GM13976 (cell line): ENCODE data around the gene KLHL28.

Experiments
- DNase-seq: peaks from one replicate; pipeline ENCODE4 v3.0.0; 2012; ENCODE audit warnings: low spot score
- in situ Hi-C: fragments of 300-500 bp; cut with MboI; formaldehyde crosslinking; loops from one replicate; pipeline ENCODE4 v1.12.0; 2022; ENCODE audit warnings: low sequenced_read_pairs, mixed read lengths, inconsistent platforms; ENCODE audit not compliant: unreplicated experiment
- TF ChIP-seq, protein P1 (sequence below): IDR thresholded peaks from 2 replicates; pipeline ENCODE4 v1.5.1; 2012; ENCODE audit warnings: borderline replicate concordance, mild to moderate bottlenecking; ENCODE audit not compliant: insufficient read depth; ENCODE audit errors: extremely low read depth, missing control alignments, control extremely low read depth

KLHL28 gene

DNA sequence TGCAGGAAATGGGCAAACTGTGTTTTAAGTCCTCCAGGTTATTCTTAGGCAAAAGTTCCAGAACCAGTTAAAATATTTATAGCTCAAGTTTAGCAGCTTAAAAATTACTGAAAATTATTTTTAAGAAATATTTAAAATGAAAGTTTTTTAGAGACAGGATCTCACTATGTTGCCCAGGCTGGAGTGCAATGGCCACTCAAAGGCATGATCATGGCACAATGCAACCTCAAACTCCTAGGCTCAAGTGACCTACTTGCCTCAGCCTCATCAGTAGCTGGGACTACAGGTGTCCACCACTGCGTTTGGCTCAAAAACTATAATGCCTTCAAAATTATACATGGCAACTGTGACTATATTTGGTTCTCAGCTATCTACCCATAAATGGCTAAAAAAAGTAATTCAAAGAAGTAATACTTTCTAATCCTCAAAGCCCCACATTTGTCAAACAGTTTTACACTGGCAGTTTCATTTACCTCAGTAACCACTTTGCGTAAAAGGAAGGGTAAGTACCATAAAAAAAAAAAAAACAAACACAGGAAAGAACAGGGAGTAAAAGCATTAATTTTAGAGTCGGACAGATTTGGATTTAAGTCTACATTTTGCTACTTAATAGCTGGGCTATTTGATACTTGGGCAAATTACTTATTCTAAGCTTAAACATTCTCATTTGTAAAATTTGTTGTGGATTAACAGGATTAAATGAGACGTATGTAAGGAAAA, 9.2 kb downstream of the KLHL28 start:
- DNase-seq = no peak
- TF ChIP-seq, protein P1, sequence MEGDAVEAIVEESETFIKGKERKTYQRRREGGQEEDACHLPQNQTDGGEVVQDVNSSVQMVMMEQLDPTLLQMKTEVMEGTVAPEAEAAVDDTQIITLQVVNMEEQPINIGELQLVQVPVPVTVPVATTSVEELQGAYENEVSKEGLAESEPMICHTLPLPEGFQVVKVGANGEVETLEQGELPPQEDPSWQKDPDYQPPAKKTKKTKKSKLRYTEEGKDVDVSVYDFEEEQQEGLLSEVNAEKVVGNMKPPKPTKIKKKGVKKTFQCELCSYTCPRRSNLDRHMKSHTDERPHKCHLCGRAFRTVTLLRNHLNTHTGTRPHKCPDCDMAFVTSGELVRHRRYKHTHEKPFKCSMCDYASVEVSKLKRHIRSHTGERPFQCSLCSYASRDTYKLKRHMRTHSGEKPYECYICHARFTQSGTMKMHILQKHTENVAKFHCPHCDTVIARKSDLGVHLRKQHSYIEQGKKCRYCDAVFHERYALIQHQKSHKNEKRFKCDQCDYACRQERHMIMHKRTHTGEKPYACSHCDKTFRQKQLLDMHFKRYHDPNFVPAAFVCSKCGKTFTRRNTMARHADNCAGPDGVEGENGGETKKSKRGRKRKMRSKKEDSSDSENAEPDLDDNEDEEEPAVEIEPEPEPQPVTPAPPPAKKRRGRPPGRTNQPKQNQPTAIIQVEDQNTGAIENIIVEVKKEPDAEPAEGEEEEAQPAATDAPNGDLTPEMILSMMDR = no peak
- in situ Hi-C loops = no loop called here

DNA sequence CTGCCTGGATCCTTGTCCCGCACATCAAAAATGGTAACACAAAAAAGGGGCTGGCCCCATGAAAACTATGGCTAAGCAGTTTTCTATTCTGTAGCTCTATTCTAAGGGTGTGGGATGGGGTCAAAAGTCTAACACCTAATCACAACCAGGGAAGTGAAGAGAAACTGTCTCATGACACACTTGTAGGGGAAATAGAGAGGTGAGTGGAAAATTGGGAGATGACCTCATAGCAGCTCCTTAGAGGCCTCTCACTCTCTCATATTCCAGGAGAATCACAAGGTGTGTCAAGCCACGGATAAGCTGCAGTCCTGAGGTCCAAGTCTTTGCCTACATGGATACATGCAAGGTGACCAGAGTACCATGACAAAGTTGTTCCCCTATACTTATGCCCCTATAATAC, 10.7 kb downstream of the KLHL28 start:
- DNase-seq = no peak
- in situ Hi-C loops = no loop called here
- TF ChIP-seq, protein P1 = no peak

DNA sequence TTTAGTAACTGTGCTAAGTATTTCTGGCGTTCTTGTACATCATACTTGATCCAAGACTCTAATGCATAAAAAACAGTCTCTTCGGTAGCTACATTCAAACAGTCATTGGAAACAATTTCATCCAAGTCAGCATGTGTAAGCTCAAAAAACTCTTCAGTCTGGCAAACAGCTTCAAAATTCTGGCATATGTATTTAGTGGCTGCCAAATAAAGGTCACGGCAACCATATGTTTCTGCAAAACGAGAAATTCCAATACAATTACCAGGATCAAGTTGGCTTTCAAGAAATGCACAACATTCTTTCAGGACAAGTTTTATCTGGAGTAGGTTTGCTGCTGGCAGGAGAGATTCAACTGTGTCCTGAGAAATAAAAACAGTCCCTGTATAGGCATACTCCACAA, 16.5 kb downstream of the KLHL28 start:
- TF ChIP-seq, protein P1 = no peak
- in situ Hi-C loops = no loop called here
- no peak for DNase-seq

DNA sequence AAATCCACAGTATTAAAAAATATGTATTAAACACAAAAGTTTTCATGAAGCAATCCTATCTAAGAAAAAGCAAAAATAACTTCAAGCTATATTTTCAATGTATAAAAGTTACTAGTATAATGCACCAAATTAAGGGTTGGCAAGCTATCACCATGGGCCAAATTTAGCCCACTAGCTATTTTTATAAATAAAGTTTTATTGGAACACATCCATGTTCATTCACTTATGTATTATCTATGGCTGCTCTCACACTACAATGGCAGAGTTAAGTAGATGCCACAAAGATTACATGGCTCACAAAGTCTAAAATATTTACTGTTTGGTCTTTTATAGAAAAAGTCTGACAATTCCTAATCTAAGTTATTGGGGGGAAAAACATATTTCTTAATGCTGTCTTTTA, 17.6 kb downstream of the KLHL28 start:
- TF ChIP-seq, protein P1 = no peak
- in situ Hi-C loops = no loop called here
- no peak for DNase-seq

DNA sequence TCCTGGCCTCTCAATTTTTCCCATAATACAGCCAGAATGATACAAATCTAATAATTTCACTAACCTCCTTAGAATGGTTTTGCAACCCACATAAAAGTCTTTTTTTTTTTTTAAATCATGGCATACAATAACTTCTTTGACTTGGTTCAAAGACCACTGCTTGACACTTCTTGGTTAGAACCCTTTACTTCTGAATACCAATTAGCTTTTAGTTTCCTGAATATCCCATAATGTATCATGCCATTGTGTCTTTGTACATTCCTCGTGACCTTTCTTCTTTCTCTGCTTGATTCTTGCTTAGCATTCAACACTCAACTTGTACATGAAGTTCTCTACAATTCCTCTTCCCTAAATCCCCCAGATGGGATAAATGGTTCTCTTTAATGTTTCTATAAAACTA, 19.3 kb downstream of the KLHL28 start:
- TF ChIP-seq, protein P1 = no peak
- in situ Hi-C loops = no loop called here
- no peak for DNase-seq

DNA sequence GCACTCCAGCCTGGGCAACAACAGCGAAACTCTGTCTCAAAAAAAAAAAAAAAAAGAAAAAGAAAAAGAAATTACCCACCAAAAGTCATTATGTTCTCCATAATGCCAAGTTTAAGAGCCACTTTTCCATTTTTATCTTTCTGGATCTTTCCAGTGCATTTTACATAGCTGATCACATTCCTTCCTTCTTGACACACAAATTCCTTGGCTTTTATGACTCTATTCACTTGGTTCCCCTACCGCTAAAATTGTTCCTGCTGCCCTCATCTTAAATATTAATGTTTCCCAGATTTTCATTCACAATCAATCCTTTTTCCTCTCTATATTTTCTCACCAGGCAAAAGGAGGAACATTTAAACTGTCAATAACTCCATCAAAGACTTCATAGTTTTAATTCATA, 20.2 kb downstream of the KLHL28 start:
- in situ Hi-C loops = no loop called here
- no peak for DNase-seq
- TF ChIP-seq, protein P1 = no peak
